Vagina (tissue), 2 donors: ENCODE results near the gene NUMB. TPM values are rescaled to one million over a fixed set of nuclear protein-coding genes. Genes with fewer than 3 reads are reported as not detected.

Experiments used
- DNase-seq, 2 donors: peaks; one replicate each; pipeline ENCODE4 v3.0.0-alpha.2; 2017; ENCODE audit errors: extremely low spot score in 2 of 2
- H3K27ac ChIP-seq: fragments of 200-600 bp; sonication (generic); one replicate; pipeline ENCODE4 v1.5.1; 2019
- H3K27me3 ChIP-seq: fragments of 200-600 bp; sonication (generic); one replicate; pipeline ENCODE4 v1.5.1; 2019
- H3K36me3 ChIP-seq, 2 donors: fragments of 200-600 bp; sonication (generic); one replicate each; pipeline ENCODE4 v1.5.1; 2017 to 2019
- H3K4me1 ChIP-seq: fragments of 200-600 bp; sonication (generic); one replicate; pipeline ENCODE4 v1.5.1; 2019
- H3K4me3 ChIP-seq, 2 donors: fragments of 200-600 bp; sonication (generic); 1 replicate in 1 of 2; 2 replicates in 1 of 2; pipeline ENCODE4 v1.5.1; 2016 to 2019
- H3K9me3 ChIP-seq: fragments of 200-600 bp; sonication (generic); one replicate; pipeline ENCODE4 v1.5.1; 2019
- CTCF ChIP-seq, 3 experiments: fragments of 450-650 bp in 2 of 3; fragments of 200-600 bp in 1 of 3; sonication (generic) in 1 of 3; IDR thresholded peaks; one replicate each; pipeline ENCODE4 v1.5.1; 2017 to 2019; ENCODE audit warnings: antibody characterized with exemption in 3 of 3, mild to moderate bottlenecking in 2 of 3, moderate library complexity in 2 of 3
- POLR2A ChIP-seq, 2 donors: fragments of 450-650 bp; IDR thresholded peaks; one replicate each; pipeline ENCODE4 v1.6.1; 2017; ENCODE audit warnings: antibody characterized with exemption in 2 of 2, mild to moderate bottlenecking in 2 of 2, moderate library complexity in 2 of 2
- POLR2AphosphoS5 ChIP-seq, 2 donors: sonication (generic); formaldehyde crosslinking; IDR thresholded peaks; one replicate each; pipeline ENCODE4 v1.9.0; 2017; ENCODE audit warnings: antibody characterized with exemption in 2 of 2, mild to moderate bottlenecking in 2 of 2, low read depth in 1 of 2; ENCODE audit not compliant: insufficient read depth in 1 of 2
- intact Hi-C: fragments of 100-400 bp; cut with DNase I; formaldehyde crosslinking; loops from one replicate; pipeline ENCODE4 v1.15.1; 2023
- total RNA-seq: library from RNA; depleted of rRNA; stranded (reverse); fragments of >200 nt; gene quantifications from one replicate; pipeline ENCODE4 v1.2.3, GENCODE V29; 2016

NUMB gene
- total RNA-seq, 1 donor from 2014 or later: 48.1 TPM

GRCh38 chr14:73254247-73255004, 203.9 kb downstream of the NUMB start:
- Histone ChIP-seq H3K27me3 (no peaks in the 10 kb centered on the region), H3K36me3 (no peaks in the 10 kb centered on the region), H3K9me3 (no peaks in the 10 kb centered on the region), H3K4me3 (no peak overlapping the region), H3K27ac (no peak overlapping the region), H3K4me1 (no peaks in the 10 kb centered on the region)
- TF ChIP-seq POLR2AphosphoS5 (IDR thresholded peaks at IDR 0.05; ENCODE audit: insufficient read depth in 1 of 2, low read depth in 1 of 2) (no peak), CTCF (IDR thresholded peaks at IDR 0.05) (no peak), POLR2A (IDR thresholded peaks at IDR 0.05) (no peak)
- intact Hi-C loops: no loop called here
- no peak for DNase-seq

GRCh38 chr14:73253721-73254120, 204.6 kb downstream of the NUMB start:
- TF ChIP-seq POLR2AphosphoS5 (IDR thresholded peaks at IDR 0.05; ENCODE audit: insufficient read depth in 1 of 2, low read depth in 1 of 2) (no peak), CTCF (IDR thresholded peaks at IDR 0.05) (no peak), POLR2A (IDR thresholded peaks at IDR 0.05) (no peak)
- H3K9me3 ChIP-seq: no peaks in the 10 kb centered on the region
- no peaks in the 10 kb centered on the region for H3K4me1 ChIP-seq
- no peak overlapping the region for H3K27ac ChIP-seq
- H3K27me3 ChIP-seq: no peaks in the 10 kb centered on the region
- intact Hi-C loops: no loop called here
- no peak for DNase-seq
- no peak overlapping the region for H3K4me3 ChIP-seq
- no peaks in the 10 kb centered on the region for H3K36me3 ChIP-seq

- H3K27me3 ChIP-seq: no peaks in the 10 kb centered on the region
- no peak for DNase-seq
- no peak overlapping the region for H3K4me3 ChIP-seq
- no peaks in the 10 kb centered on the region for H3K36me3 ChIP-seq
- no peaks in the 10 kb centered on the region for H3K4me1 ChIP-seq
- no peak overlapping the region for H3K27ac ChIP-seq
- TF ChIP-seq POLR2AphosphoS5 (IDR thresholded peaks at IDR 0.05; ENCODE audit: insufficient read depth in 1 of 2, low read depth in 1 of 2): no peak
- TF ChIP-seq POLR2A (IDR thresholded peaks at IDR 0.05): no peak
- no peak for TF ChIP-seq CTCF (IDR thresholded peaks at IDR 0.05)
- intact Hi-C loops: no loop called here
- H3K9me3 ChIP-seq: no peaks in the 10 kb centered on the region
Observed at GRCh38 chr14:73253323-73253610, 205.1 kb downstream of the NUMB start.

- no peaks in the 10 kb centered on the region for H3K27me3 ChIP-seq
- no peaks in the 10 kb centered on the region for H3K9me3 ChIP-seq
- no peak for DNase-seq
- H3K27ac ChIP-seq: no peak overlapping the region
- intact Hi-C loops: no loop called here
- H3K4me3 ChIP-seq: no peak overlapping the region
- no peaks in the 10 kb centered on the region for H3K4me1 ChIP-seq
- TF ChIP-seq CTCF (IDR thresholded peaks at IDR 0.05) (no peak), POLR2AphosphoS5 (IDR thresholded peaks at IDR 0.05; ENCODE audit: insufficient read depth in 1 of 2, low read depth in 1 of 2) (no peak), POLR2A (IDR thresholded peaks at IDR 0.05) (no peak)
- H3K36me3 ChIP-seq: no peaks in the 10 kb centered on the region
Observed at GRCh38 chr14:73252491-73253322, 205.6 kb downstream of the NUMB start.
